HT-29 (cell line): Measurements from ENCODE around the gene PDZD7. TPM values are rescaled to one million over a fixed set of nuclear protein-coding genes. Genes with fewer than 3 reads are reported as not detected.
"Not testable (repeated sequence)": the region's sequence is repeated elsewhere in the genome, so short reads cannot be mapped to it uniquely, and the experiment has no call there.

Source experiments
- DNase-seq: peaks from one replicate; pipeline ENCODE4 v3.0.0-alpha.2; 2015; ENCODE audit warnings: low spot score
- total RNA-seq: library from RNA; depleted of rRNA; stranded (reverse); fragments of >200 nt; shearing (Covaris generic); gene quantifications from 2 replicates; pipeline ENCODE4 v1.2.3, GENCODE V29; 2014

Gene PDZD7
- total RNA-seq, 1 experiment from 2014 or later, result 6.3 TPM

DNA sequence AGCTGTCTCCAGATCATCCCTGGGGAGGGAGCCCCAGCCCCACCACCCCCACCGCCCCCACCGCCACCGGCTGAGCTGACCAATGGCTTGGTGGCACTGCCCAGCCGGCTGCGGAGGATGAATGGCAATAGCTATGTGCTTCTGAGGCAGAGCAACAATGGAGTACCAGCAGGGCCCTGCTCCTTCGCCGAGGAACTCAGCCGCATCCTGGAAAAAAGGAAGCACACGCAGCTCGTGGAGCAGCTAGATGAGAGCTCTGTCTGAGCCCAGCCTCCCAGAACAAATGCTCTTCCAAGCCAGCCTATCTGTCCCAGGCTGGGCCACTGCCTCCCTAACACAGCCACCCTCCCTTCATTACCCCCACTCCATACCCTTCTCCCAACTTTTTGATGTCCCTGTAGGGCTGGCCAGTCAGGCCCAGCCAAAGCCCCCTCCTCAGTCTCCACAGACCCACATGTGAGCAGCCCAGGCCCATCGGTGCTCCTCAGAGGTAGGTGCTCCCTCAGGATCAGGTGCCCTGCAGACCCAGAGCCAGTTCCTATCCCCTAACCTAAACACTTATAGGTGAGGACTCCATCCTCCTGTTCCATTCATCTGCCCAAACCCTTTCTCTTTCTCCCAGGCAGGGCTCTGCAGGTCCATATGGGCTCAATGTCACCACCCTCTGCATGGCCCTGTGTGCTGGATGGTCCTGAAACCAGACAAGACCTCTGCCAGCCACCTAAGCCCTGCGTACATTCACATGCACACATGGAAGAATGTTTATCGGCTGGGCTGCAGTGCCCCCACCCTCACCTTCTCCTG lies 46.9 kb downstream of the PDZD7 start:
- no peak for DNase-seq

DNA sequence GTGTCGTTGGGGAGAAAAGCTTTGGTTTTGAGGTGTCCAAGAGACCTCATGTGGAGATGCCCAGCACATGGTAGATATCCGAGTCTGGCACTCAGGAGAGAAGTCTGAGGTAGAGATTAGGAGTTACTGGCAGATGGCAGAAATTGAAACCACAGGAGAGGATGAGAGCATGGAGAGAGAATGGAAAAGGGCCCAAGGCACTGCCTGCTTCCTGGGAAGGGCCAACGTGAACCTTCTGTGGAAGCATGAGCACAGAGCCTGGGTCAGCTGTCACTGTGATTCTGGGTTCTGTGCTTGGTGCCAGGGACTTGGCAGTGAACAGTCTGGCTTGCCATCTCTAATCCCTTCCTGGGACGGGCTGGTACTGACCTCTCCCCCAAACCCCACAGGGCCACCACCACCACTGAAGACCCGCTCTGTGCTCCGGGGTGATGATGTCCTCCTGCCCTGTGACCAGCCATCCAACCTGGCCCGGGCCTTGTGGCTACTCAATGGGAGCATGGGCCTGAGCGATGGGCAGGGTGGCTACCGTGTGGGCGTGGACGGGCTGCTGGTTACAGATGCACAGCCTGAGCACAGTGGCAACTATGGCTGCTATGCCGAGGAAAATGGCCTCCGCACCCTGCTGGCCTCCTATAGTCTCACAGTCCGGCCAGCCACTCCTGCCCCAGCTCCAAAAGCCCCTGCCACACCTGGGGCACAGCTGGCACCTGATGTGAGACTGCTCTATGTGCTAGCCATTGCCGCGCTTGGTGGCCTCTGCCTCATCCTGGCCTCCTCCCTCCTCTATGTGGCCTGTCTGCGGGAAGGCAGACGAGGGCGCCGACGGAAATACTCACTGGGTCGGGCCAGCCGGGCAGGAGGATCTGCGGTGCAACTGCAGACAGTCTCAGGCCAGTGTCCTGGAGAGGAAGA lies 47.8 kb downstream of the PDZD7 start:
- DNase-seq, result no peak

DNA sequence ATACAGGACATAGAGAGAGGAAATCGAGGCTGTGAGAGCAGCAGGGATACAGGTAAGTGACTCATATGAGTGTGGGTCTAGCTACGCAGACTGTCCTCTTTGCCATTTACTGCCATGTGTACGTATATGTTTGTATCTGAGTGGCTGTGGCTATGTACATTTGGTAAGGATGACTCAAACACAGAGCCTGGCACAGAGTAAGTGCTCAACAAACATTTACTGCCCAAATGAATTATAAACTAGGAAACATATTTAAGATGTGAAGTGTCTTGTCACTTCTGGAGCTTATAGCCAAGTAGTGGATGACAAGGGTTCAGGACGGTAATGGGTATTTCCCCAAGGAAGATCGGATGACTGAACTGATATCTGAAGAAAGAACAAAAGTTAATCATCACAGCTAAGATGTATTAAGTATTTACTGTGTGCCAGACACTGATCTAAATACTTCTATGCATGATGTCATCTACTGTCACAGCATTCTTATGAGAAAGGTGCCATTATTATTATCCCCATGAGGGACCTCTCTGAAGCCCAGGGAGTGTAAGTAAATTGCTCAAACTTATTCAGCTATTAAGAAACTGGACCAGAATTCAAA lies 49.7 kb downstream of the PDZD7 start:
- no peak for DNase-seq

DNA sequence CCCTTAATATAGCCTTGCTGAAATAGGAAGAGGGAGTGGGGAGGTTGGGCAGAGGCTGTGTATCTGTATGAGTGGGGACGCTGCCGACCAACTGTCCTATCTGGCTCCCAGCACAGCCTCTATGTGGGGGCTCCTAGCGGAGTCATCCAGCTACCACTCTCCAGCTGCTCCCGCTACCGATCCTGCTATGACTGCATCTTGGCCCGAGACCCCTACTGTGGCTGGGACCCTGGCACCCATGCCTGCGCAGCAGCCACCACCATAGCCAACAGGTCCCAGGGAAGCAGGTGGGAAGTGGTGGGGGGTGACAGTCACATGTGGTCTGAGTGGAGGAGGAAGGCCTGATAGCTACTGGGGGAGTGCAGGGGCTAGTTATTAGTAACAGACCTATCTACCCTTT lies 50.2 kb downstream of the PDZD7 start:
- DNase-seq, result no peak

DNA sequence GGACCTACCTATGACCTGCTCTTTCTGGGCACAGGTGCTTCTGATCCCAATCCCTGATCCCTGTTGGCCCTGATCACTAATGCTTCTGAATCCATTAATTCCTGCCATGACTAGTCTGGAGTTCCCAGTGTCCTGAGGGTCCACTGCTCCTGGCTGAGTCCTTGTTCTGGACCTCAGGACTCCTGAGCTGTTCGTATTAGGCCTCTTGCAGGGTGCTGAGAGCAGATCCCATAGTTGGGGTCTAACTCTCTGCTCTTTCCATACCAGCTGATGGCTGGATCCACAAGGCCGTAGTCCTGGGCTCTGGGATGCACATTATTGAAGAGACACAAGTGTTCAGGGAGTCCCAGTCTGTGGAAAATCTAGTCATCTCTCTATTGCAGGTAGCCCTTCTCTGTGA lies 50.6 kb downstream of the PDZD7 start:
- DNase-seq, result no peak

DNA sequence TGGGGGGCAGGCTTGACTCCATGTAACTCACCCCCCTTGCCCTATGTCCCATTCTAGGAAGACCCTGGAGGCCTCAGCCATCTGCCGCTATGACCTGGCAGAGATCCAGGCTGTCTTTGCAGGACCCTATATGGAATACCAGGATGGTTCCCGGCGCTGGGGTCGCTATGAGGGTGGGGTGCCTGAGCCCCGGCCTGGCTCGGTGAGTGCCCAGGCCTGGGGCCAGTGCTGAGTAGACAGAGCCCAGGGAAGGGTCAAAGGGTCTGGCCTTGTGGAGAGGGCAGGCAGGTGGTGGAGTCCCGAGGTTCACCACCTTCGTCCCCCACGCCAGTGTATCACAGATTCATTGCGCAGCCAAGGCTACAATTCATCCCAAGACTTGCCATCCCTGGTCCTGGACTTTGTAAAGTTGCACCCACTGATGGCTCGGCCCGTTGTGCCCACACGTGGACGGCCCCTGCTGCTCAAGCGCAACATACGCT lies 51.1 kb downstream of the PDZD7 start:
- DNase-seq, result no peak

DNA sequence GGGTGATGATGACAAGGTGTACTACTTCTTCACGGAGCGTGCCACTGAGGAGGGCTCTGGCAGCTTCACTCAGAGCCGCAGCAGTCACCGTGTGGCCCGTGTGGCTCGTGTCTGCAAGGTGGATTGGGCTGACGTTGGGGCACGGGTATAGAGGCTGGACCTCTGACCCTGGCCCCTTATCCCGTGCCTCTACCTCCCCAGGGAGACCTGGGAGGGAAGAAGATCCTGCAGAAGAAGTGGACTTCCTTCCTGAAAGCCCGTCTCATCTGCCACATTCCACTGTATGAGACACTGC lies 52.1 kb downstream of the PDZD7 start:
- DNase-seq, result no peak

DNA sequence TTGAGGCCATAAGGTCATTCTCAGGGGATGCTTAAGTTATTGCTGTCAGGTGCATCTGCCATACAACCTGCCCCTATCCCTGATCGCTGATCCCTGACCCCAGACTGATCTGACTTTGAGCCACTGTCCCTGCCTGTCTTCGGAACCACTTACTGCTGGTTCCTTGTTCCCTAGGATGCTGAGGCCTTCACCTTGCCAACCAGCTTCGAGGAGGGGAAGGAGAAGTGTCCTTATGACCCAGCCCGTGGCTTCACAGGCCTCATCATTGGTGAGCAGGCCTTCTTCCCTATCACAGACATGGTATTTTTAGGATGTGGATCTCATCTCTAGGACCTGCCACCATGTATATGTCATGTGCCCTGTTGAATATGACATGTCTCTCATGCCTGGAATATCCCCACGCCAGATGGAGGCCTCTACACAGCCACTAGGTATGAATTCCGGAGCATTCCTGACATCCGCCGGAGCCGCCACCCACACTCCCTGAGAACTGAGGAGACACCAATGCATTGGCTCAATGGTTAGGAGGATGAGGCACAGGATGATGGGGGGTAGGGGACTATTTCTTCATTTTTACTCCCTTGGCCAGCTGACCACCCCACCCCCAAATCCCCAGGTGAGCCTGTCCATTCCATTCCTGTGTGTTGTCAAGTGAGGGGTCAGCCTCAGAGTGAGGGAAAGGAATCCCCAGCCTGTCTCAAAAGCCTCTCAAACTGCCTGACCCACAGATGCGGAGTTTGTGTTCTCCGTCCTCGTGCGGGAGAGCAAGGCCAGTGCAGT lies 52.6 kb downstream of the PDZD7 start:
- no peak for DNase-seq

DNA sequence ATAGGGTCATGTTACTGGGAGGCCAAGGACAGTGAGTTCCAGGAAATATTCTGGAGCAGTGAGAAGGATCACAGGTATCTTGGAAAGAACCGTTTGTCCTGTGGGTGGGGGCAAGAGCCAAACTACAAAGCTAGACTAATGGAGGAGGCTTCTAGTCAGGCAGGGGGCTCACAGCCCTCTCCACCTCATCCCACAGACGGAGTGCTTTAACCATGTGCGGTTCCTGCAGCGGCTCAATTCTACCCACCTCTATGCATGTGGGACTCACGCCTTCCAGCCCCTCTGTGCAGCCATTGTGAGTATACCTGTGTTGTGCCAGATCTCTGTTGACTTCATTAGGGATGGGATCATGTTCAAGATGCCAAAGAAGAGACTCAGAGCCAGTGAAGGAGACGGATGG lies 53.5 kb downstream of the PDZD7 start:
- DNase-seq, result no peak

DNA sequence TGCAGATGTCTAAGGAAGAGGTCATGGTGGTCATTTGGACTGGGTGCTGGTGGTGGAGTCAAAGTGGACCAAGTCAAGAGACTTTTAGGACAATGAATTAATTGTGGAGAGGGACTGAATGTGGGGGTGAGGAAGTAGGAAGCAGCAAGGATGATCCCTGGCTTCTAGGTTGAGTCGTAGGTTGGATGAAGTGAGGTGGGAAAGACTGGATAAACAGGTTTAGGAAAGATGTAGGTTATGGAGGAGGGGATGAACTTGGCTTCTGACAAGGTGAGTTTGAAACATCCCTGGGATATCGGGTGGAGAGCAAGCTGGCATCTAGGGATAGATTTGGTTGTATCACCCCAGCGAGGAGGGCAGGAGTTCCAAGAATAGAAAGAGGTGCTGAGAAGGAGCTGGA lies 54.0 kb downstream of the PDZD7 start:
- peak; percentile 63 for DNase-seq

DNA sequence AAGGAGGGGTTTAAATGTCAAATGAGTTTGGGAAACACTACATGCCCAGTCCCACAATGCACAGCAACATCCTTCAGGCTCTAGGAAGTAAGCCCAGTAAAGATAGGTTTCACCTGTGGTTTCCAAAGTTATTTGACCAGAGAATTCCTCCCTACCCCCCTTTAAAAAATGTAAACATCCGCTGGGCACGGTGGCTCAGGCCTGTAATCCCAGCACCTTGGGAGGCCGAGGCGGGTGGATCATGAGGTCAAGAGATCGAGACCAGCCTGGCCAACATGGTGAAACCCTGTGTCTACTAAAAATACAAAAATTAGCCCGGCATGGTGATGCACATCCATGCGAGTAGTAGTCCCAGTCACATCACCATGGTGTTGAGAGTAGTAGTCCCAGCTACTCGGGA lies 55.5 kb downstream of the PDZD7 start:
- not testable (repeated sequence) for DNase-seq

DNA sequence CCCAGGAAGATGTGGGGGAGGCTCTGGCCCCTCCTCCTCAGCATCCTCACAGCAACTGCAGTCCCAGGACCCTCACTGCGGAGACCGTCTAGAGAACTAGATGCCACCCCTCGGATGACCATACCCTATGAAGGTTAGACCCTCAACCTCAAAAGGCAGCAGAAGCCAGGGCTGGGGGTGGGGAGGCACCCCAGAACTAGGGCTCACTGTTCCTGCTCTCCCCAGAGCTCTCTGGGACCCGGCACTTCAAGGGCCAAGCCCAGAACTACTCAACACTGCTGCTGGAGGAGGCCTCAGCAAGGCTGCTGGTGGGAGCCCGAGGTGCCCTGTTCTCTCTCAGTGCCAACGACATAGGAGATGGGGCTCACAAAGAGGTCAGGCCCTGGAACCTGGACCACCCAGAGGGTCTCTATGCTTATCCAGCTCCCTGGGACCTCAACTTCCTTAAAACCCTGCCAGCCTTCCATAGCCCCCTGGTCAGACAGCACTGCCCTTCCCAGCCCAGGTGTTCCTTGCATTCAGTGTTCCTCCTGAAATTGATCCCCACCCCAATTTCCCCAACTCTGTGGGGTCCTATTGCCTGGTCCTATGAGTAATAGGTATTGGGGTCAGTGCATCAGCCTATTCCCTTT lies 57.9 kb downstream of the PDZD7 start:
- DNase-seq, result no peak

DNA sequence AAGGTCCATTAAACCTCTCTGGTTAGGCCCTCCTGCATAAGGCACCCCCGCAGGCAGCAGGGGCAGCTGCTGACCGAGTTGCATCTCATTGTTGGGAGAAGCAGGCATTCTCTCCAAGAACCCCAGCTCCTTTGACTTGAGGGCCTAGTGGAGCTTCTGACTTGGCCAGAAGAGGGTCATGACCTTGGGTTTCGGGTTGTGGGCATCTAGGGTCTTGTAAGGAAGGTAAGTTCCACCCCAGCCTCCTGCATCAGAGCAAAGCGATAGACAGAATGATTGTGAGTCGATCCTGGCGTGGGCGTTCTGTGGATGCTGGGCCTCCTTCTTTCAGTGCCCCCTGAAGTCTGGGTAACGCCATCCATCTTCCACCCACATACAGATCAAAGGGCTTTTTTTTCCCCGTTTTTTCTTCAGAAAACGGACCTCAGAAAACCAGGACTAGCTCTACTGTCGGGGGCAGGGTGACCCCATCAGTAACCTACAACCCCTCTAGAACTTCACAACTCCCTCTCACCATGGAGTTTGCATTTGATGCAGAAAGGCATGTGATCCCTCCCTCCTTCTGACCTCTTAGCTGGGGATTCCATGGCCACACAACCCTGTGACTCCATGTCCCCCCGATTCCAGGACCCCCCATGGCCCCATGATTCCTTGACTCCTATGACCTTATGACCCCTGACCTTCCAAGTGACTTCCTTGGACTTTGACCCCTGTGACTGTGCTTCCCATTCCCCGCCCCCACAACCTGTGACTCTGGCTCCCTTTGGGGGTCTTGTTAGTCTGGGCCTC lies 58.6 kb downstream of the PDZD7 start:
- DNase-seq, result no peak

DNA sequence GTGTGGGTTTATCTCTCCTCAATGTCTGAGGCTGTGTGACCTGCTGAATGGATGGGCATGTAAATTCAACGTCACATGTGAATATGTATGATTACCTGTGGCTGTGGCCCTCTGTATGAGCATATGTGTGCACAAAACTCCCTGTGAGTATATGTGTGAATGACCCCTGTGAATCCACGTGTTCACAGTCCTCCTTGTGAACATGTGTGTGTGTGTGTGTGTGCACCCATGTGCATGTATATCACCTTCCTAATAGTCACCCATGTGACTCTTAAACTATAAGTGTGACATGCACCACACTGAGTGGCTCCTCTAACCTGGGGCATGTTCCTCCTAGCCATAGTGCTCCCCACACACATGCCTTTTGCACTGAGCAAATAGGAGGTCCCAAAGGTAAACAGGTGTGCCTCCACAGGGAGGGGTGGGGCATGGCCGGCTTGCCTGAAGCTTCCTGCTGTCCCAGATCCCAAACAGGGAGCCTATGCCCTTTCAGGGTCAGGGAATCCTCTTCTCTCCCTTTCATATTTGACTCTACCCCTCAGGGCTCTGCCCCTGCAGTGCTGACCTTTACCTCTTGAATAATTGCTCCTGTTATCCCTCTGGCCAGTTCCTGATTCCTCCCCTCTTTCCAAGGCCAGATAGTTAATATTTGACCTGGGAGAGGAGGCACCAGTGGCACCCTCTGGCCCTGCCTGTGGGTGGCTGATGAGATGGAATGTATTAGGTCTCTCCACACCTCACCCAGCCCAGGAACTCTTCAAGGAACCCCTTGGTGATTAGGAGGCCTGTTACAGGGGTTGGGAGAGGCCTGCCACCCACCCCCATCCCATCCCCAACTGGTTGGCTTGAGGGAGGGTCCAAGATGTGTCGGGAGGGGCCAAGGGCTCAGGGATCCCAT lies 59.8 kb downstream of the PDZD7 start:
- DNase-seq, result peak; percentile 86

DNA sequence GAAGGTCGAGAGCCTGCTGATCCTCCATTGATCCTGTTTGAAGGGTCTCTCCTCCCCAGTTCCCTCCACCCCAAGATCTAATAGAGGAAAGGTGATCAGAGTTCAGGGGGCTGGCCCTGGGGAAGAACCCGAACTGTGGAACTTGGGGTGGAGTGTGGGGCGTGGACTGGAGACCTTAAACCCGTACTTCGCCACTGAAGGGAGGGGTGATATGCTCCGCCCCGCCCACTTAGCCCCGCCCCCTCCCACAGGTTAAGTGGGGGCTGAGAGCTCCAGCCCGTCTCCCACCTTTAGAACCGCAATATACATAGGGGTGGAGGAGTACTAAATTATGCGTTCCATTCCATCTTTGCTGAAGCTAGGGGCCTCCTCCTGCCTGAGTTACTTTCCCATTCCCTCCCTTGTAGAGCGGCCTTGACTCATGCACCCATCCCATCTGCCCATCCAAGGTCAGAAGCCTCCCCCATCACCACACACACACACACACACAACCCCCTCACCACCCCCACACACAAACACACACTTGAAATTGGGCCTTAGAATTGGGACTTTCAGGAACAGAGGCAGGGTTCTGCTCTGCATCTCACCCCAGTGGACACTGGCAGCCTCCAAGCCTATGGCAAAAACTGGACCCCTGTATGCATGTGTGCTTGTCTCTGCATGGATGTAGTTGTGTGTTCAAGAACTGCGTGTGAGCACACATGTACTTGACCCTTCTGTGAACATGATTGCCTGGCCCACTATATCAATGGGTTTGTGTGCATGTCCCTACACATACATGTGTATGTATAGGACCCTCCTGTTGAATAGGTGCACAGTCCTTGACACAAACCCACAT lies 60.6 kb downstream of the PDZD7 start:
- peak; percentile 70 for DNase-seq

DNA sequence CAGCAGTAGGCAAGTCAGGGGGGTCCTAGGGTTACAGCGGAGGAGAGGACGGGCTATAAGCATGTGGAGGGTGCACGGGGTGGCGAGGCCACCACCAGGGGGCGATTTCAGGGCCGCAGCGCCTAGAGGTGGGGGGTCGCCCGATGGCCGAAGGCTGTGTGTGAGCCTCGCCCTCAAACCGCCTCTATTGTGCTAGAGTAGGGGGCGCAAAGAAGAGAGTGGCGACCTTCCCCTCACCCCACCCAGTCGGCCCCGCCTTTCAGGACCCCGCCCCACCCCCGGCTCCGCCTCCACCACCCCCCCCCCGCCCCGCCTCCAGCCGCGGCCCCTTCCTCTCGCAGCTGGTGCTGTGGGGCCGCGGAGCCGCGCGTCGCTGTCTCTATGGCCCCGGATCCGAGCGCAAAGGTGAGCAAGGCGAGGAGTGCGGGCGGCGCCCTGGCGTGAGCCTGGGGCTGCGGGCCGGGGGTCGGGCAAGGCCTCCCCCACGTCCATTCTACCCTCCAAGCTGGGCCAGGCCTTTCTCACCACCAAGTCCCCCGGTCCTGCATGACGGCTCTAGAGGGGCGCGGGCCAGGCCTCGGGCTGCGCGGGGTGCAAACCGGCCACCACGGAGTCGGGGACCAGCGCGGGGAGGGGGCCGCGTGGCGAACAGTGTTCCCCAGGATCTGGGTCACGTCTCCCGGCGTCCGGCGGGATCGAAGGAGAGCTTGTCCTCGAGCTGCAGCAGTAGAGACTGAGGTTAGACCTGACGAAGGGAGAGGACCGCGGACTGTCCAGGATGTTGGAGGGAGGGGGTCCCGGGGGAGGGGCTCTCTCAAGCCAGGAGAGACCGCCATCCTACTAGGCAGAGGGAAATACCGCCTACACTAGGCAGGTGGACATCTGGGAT lies 61.5 kb downstream of the PDZD7 start, which contains the start of gene SEMA4G:
SEMA4G (plus strand) TSS at position 318 of the 889 bp plus-strand sequence. CDS start 3,409 bp downstream, outside the sequence.
- DNase-seq, result peak; percentile 72

DNA sequence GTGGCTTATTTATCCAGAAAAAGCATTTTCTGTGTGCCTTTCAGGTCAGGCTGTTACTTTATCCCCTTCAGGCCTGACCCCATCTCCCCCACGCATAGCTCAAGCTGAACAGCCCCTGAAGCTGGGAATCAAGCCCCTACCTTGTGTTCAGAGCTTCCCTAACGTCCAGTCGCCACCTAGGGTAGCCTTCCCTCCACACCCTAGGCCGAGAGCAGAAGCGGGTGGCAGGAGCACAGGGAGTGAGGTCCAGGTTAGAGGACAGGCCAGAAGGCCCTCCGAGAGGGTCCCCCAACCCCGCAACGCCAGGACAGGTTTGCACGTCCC lies 62.1 kb downstream of the PDZD7 start:
- DNase-seq, result no peak
